ENCODE results near the gene PARP14.
"Not testable (repeated sequence)": the region's sequence is repeated elsewhere in the genome, so short reads cannot be mapped to it uniquely, and the experiment has no call there.

PARP14 gene

GRCh38 chr3:122682778-122683411 lies 2.3 kb downstream of the PARP14 start:
- not testable (repeated sequence) for H3K9ac ChIP-seq (ENCODE audit: low read length); H3K27ac ChIP-seq (ENCODE audit: low read depth, low read length); H3K4me3 ChIP-seq (ENCODE audit: low read length)

GRCh38 chr3:122687298-122687697 lies 6.7 kb downstream of the PARP14 start:
- H3K9ac ChIP-seq (ENCODE audit: low read length) = no peak overlapping the region
- no peaks in the 10 kb centered on the region for H3K36me3 ChIP-seq (ENCODE audit: control insufficient read depth, insufficient read depth, low read length)
- H3K27me3 ChIP-seq (ENCODE audit: control insufficient read depth, insufficient read depth, low read length) = no peaks in the 10 kb centered on the region
- no peak overlapping the region for H3K27ac ChIP-seq (ENCODE audit: low read depth, low read length)
- H3K4me3 ChIP-seq (ENCODE audit: low read length) = no peak overlapping the region
- H3K4me1 ChIP-seq (ENCODE audit: control insufficient read depth, insufficient read depth, low read length) = no peaks in the 10 kb centered on the region

More at GRCh38 chr3:122682778-122683411, 2.3 kb downstream of the PARP14 start:
- peaks cover 12% of the 10 kb centered on the region for H3K4me1 ChIP-seq (ENCODE audit: control insufficient read depth, insufficient read depth, low read length)
- not testable (repeated sequence) for H3K36me3 ChIP-seq (ENCODE audit: control insufficient read depth, insufficient read depth, low read length); H3K27me3 ChIP-seq (ENCODE audit: control insufficient read depth, insufficient read depth, low read length)

- Histone ChIP-seq H3K9ac (ENCODE audit: low read length) (no peak overlapping the region), H3K36me3 (ENCODE audit: control insufficient read depth, insufficient read depth, low read length) (peaks cover 10% of the 10 kb centered on the region), H3K27ac (ENCODE audit: low read depth, low read length) (no peak overlapping the region), H3K4me3 (ENCODE audit: low read length) (no peak overlapping the region), H3K4me1 (ENCODE audit: control insufficient read depth, insufficient read depth, low read length) (no peaks in the 10 kb centered on the region), H3K27me3 (ENCODE audit: control insufficient read depth, insufficient read depth, low read length) (no peaks in the 10 kb centered on the region)
These were observed 8.4 kb downstream of the PARP14 start for GRCh38 chr3:122688996-122689395.

GRCh38 chr3:122689587-122689986 lies 8.9 kb downstream of the PARP14 start:
- Histone ChIP-seq H3K9ac (ENCODE audit: low read length) (no peak overlapping the region), H3K4me1 (ENCODE audit: control insufficient read depth, insufficient read depth, low read length) (no peaks in the 10 kb centered on the region), H3K27ac (ENCODE audit: low read depth, low read length) (no peak overlapping the region), H3K36me3 (ENCODE audit: control insufficient read depth, insufficient read depth, low read length) (peaks cover 12% of the 10 kb centered on the region), H3K27me3 (ENCODE audit: control insufficient read depth, insufficient read depth, low read length) (no peaks in the 10 kb centered on the region), H3K4me3 (ENCODE audit: low read length) (no peak overlapping the region)

GRCh38 chr3:122690096-122690495 lies 9.5 kb downstream of the PARP14 start:
- Histone ChIP-seq H3K4me1 (ENCODE audit: control insufficient read depth, insufficient read depth, low read length) (no peaks in the 10 kb centered on the region), H3K36me3 (ENCODE audit: control insufficient read depth, insufficient read depth, low read length) (peaks cover 12% of the 10 kb centered on the region), H3K27me3 (ENCODE audit: control insufficient read depth, insufficient read depth, low read length) (no peaks in the 10 kb centered on the region), H3K9ac (ENCODE audit: low read length) (no peak overlapping the region), H3K4me3 (ENCODE audit: low read length) (no peak overlapping the region), H3K27ac (ENCODE audit: low read depth, low read length) (no peak overlapping the region)

- H3K9ac ChIP-seq (ENCODE audit: low read length) = no peak overlapping the region
- no peaks in the 10 kb centered on the region for H3K27me3 ChIP-seq (ENCODE audit: control insufficient read depth, insufficient read depth, low read length)
- peaks cover 12% of the 10 kb centered on the region for H3K36me3 ChIP-seq (ENCODE audit: control insufficient read depth, insufficient read depth, low read length)
- H3K27ac ChIP-seq (ENCODE audit: low read depth, low read length) = no peak overlapping the region
- H3K4me1 ChIP-seq (ENCODE audit: control insufficient read depth, insufficient read depth, low read length) = no peaks in the 10 kb centered on the region
- H3K4me3 ChIP-seq (ENCODE audit: low read length) = no peak overlapping the region
These were observed 10.6 kb downstream of the PARP14 start for GRCh38 chr3:122691195-122691594.

- H3K27me3 ChIP-seq (ENCODE audit: control insufficient read depth, insufficient read depth, low read length) = no peaks in the 10 kb centered on the region
- H3K4me3 ChIP-seq (ENCODE audit: low read length) = no peak overlapping the region
- H3K4me1 ChIP-seq (ENCODE audit: control insufficient read depth, insufficient read depth, low read length) = no peaks in the 10 kb centered on the region
- H3K36me3 ChIP-seq (ENCODE audit: control insufficient read depth, insufficient read depth, low read length) = peaks cover 12% of the 10 kb centered on the region
- no peak overlapping the region for H3K27ac ChIP-seq (ENCODE audit: low read depth, low read length)
- H3K9ac ChIP-seq (ENCODE audit: low read length) = no peak overlapping the region
These were observed 12.0 kb downstream of the PARP14 start for GRCh38 chr3:122692674-122693073.

- peaks cover 12% of the 10 kb centered on the region for H3K36me3 ChIP-seq (ENCODE audit: control insufficient read depth, insufficient read depth, low read length)
- no peaks in the 10 kb centered on the region for H3K4me1 ChIP-seq (ENCODE audit: control insufficient read depth, insufficient read depth, low read length)
- no peak overlapping the region for H3K9ac ChIP-seq (ENCODE audit: low read length)
- no peak overlapping the region for H3K27ac ChIP-seq (ENCODE audit: low read depth, low read length)
- no peaks in the 10 kb centered on the region for H3K27me3 ChIP-seq (ENCODE audit: control insufficient read depth, insufficient read depth, low read length)
- no peak overlapping the region for H3K4me3 ChIP-seq (ENCODE audit: low read length)
These were observed 14.3 kb downstream of the PARP14 start for GRCh38 chr3:122694966-122695365.

GRCh38 chr3:122695927-122696561 lies 15.4 kb downstream of the PARP14 start:
- H3K4me1 ChIP-seq (ENCODE audit: control insufficient read depth, insufficient read depth, low read length) = no peaks in the 10 kb centered on the region
- no peak overlapping the region for H3K9ac ChIP-seq (ENCODE audit: low read length)
- H3K27ac ChIP-seq (ENCODE audit: low read depth, low read length) = no peak overlapping the region
- peaks cover 12% of the 10 kb centered on the region for H3K36me3 ChIP-seq (ENCODE audit: control insufficient read depth, insufficient read depth, low read length)
- H3K4me3 ChIP-seq (ENCODE audit: low read length) = no peak overlapping the region
- H3K27me3 ChIP-seq (ENCODE audit: control insufficient read depth, insufficient read depth, low read length) = no peaks in the 10 kb centered on the region

GRCh38 chr3:122697952-122698620 lies 17.4 kb downstream of the PARP14 start:
- Histone ChIP-seq H3K9ac (ENCODE audit: low read length) (no peak overlapping the region), H3K36me3 (ENCODE audit: control insufficient read depth, insufficient read depth, low read length) (peaks cover 5% of the 10 kb centered on the region), H3K27ac (ENCODE audit: low read depth, low read length) (no peak overlapping the region), H3K4me1 (ENCODE audit: control insufficient read depth, insufficient read depth, low read length) (no peaks in the 10 kb centered on the region), H3K4me3 (ENCODE audit: low read length) (no peak overlapping the region), H3K27me3 (ENCODE audit: control insufficient read depth, insufficient read depth, low read length) (no peaks in the 10 kb centered on the region)

GRCh38 chr3:122700193-122700592 lies 19.6 kb downstream of the PARP14 start:
- no peaks in the 10 kb centered on the region for H3K4me1 ChIP-seq (ENCODE audit: control insufficient read depth, insufficient read depth, low read length)
- H3K4me3 ChIP-seq (ENCODE audit: low read length) = no peak overlapping the region
- no peak overlapping the region for H3K27ac ChIP-seq (ENCODE audit: low read depth, low read length)
- H3K27me3 ChIP-seq (ENCODE audit: control insufficient read depth, insufficient read depth, low read length) = no peaks in the 10 kb centered on the region
- H3K36me3 ChIP-seq (ENCODE audit: control insufficient read depth, insufficient read depth, low read length) = peaks cover 2% of the 10 kb centered on the region
- no peak overlapping the region for H3K9ac ChIP-seq (ENCODE audit: low read length)

GRCh38 chr3:122705379-122705778 lies 24.7 kb downstream of the PARP14 start:
- no peaks in the 10 kb centered on the region for H3K27me3 ChIP-seq (ENCODE audit: control insufficient read depth, insufficient read depth, low read length)
- H3K9ac ChIP-seq (ENCODE audit: low read length) = no peak overlapping the region
- no peak overlapping the region for H3K4me3 ChIP-seq (ENCODE audit: low read length)
- H3K27ac ChIP-seq (ENCODE audit: low read depth, low read length) = no peak overlapping the region
- H3K4me1 ChIP-seq (ENCODE audit: control insufficient read depth, insufficient read depth, low read length) = no peaks in the 10 kb centered on the region
- H3K36me3 ChIP-seq (ENCODE audit: control insufficient read depth, insufficient read depth, low read length) = peaks cover 4% of the 10 kb centered on the region

Data from rectal smooth muscle tissue (tissue), 1 donor.